OCI-LY1 (cell line): ENCODE data around the gene FARSB.

Source experiments
- H2AFZ ChIP-seq: fragments of 200-600 bp; sonication (generic), shearing (Covaris generic); 2 replicates; pipeline ENCODE4 v1.6.0; 2014; ENCODE audit warnings: antibody characterized with exemption, mild to moderate bottlenecking, low read length
- H3F3A ChIP-seq: fragments of 200-600 bp; sonication (generic), shearing (Covaris generic); 2 replicates; pipeline ENCODE4 v1.6.0; 2014; ENCODE audit warnings: mild to moderate bottlenecking, antibody characterized with exemption, low read length, moderate library complexity; ENCODE audit not compliant: insufficient read depth
- H3K27ac ChIP-seq: fragments of 200-600 bp; sonication (generic); 2 replicates; pipeline ENCODE4 v1.5.1; 2014; ENCODE audit warnings: low read length, mixed run types, mild to moderate bottlenecking, low read depth; ENCODE audit not compliant: poor library complexity, severe bottlenecking
- H3K27me3 ChIP-seq: fragments of 200-600 bp; sonication (generic); 2 replicates; pipeline ENCODE4 v1.6.0; 2014; ENCODE audit warnings: antibody characterized with exemption, mild to moderate bottlenecking, low read length, moderate library complexity; ENCODE audit not compliant: insufficient read depth
- H3K36me3 ChIP-seq: fragments of 200-600 bp; sonication (generic); 2 replicates; pipeline ENCODE4 v1.6.1; 2014; ENCODE audit warnings: mild to moderate bottlenecking, antibody characterized with exemption, low read length, moderate library complexity, mixed read lengths; ENCODE audit not compliant: insufficient read depth
- H3K4me1 ChIP-seq: fragments of 200-600 bp; sonication (generic); 2 replicates; pipeline ENCODE4 v1.5.1; 2014; ENCODE audit warnings: mild to moderate bottlenecking, low read length, moderate library complexity; ENCODE audit not compliant: insufficient read depth, severe bottlenecking
- H3K4me2 ChIP-seq: fragments of 200-600 bp; sonication (generic), shearing (Covaris generic); 2 replicates; pipeline ENCODE4 v1.6.1; 2014; ENCODE audit warnings: low read length
- H3K4me3 ChIP-seq: fragments of 200-600 bp; sonication (generic); 2 replicates; pipeline ENCODE4 v1.5.1; 2014; ENCODE audit warnings: low read length, low read depth, mild to moderate bottlenecking, mixed read lengths; ENCODE audit not compliant: poor library complexity, severe bottlenecking
- H3K79me2 ChIP-seq: fragments of 200-600 bp; shearing (Covaris generic); 2 replicates; pipeline ENCODE4 v1.6.1; 2016; ENCODE audit warnings: mixed run types, low read length, mixed read lengths; ENCODE audit not compliant: insufficient read depth
- H3K9ac ChIP-seq: fragments of 200-600 bp; sonication (generic), shearing (Covaris generic); 2 replicates; pipeline ENCODE4 v1.6.1; 2014; ENCODE audit warnings: mild to moderate bottlenecking, low read length, mixed read lengths
- H3K9me2 ChIP-seq: fragments of 200-600 bp; sonication (generic), shearing (Covaris generic); 2 replicates; pipeline ENCODE4 v1.6.1; 2014; ENCODE audit warnings: low read depth, mild to moderate bottlenecking, low read length, mixed read lengths
- H3K9me3 ChIP-seq: fragments of 200-600 bp; shearing (Covaris generic); 2 replicates; pipeline ENCODE4 v1.6.1; 2014; ENCODE audit warnings: low read length, mixed read lengths
- H4K20me1 ChIP-seq: fragments of 200-600 bp; sonication (generic), shearing (Covaris generic); 2 replicates; pipeline ENCODE4 v1.6.0; 2016; ENCODE audit warnings: mild to moderate bottlenecking, low read length; ENCODE audit not compliant: insufficient read depth
- EZH2 ChIP-seq: fragments of 200-600 bp; sonication (generic), shearing (Covaris generic); IDR thresholded peaks from 2 replicates; pipeline ENCODE4 v1.8.0; 2017; ENCODE audit warnings: borderline replicate concordance, mixed run types, mild to moderate bottlenecking, antibody characterized with exemption, low read length, moderate library complexity, mixed read lengths
- TF ChIP-seq, protein P1 (sequence below): fragments of 200-600 bp; sonication (generic), shearing (Covaris generic); IDR thresholded peaks from 2 replicates; pipeline ENCODE4 v1.5.1; 2017; ENCODE audit warnings: mild to moderate bottlenecking, antibody characterized with exemption, low read length, moderate library complexity, mixed read lengths

Gene FARSB

DNA sequence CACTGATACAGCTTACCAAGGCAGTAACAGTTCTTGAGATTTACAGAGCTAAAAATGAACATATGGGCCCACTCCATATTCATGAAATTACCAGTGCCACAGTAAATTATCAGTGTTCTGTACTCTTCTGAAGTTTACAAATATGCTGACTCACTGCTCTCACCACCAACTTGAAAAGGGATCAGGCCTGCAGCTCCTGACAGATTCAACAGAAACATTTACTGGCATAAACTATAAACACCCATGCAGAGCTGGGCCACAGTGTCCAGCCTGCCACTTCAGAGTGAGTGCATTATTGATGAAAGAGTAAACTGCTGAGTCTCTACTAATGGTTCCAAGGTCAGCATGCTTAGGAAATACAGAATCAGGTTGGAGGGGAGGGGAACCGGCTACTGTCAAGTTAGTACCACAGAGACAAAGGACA is 83.1 kb downstream of the FARSB start:
- Histone ChIP-seq H4K20me1 (no peaks in the 10 kb centered on the region), H3K4me3 (no peak overlapping the region), H3K9me2 (no peaks in the 10 kb centered on the region), H3K9ac (no peak overlapping the region), H3K79me2 (no peaks in the 10 kb centered on the region), H3K4me1 (no peaks in the 10 kb centered on the region), H3K9me3 (no peaks in the 10 kb centered on the region), H3K27me3 (no peaks in the 10 kb centered on the region), H3K27ac (no peak overlapping the region), H3K36me3 (peaks cover 77% of the 10 kb centered on the region), H3K4me2 (no peak overlapping the region), H2AFZ (no peak overlapping the region), H3F3A (no peaks in the 10 kb centered on the region)
- TF ChIP-seq, protein P1, sequence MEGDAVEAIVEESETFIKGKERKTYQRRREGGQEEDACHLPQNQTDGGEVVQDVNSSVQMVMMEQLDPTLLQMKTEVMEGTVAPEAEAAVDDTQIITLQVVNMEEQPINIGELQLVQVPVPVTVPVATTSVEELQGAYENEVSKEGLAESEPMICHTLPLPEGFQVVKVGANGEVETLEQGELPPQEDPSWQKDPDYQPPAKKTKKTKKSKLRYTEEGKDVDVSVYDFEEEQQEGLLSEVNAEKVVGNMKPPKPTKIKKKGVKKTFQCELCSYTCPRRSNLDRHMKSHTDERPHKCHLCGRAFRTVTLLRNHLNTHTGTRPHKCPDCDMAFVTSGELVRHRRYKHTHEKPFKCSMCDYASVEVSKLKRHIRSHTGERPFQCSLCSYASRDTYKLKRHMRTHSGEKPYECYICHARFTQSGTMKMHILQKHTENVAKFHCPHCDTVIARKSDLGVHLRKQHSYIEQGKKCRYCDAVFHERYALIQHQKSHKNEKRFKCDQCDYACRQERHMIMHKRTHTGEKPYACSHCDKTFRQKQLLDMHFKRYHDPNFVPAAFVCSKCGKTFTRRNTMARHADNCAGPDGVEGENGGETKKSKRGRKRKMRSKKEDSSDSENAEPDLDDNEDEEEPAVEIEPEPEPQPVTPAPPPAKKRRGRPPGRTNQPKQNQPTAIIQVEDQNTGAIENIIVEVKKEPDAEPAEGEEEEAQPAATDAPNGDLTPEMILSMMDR = no peak

DNA sequence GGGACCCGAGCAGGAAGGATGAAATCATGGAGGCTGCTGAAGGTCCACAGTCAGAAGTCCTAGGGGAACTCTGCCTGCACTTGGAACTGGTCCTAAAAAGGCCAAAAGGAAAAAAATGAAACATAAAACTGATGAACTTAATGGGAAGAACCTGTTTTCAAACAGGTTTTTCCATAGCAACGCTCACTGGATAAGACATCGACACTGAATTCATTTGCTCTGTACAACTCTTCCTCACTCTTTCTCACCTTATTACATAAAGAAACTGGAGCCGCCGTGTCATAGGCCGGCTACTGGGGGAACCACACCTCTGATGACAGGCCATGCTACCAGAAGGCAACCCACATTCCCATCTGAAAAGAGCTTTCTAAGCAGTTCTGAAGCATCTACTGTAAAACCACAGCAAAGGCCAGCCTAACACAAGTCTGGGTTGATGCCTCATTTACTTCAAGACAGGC is 83.6 kb downstream of the FARSB start:
- Histone ChIP-seq H3K27me3 (no peaks in the 10 kb centered on the region), H3K4me2 (no peak overlapping the region), H3K9me2 (no peaks in the 10 kb centered on the region), H3K4me3 (no peak overlapping the region), H3F3A (no peaks in the 10 kb centered on the region), H3K9ac (no peak overlapping the region), H3K36me3 (peaks cover 82% of the 10 kb centered on the region), H2AFZ (no peak overlapping the region), H4K20me1 (no peaks in the 10 kb centered on the region), H3K27ac (no peak overlapping the region), H3K4me1 (no peaks in the 10 kb centered on the region), H3K9me3 (no peaks in the 10 kb centered on the region), H3K79me2 (no peaks in the 10 kb centered on the region)
- TF ChIP-seq, protein P1 = no peak
- no peak for TF ChIP-seq EZH2

DNA sequence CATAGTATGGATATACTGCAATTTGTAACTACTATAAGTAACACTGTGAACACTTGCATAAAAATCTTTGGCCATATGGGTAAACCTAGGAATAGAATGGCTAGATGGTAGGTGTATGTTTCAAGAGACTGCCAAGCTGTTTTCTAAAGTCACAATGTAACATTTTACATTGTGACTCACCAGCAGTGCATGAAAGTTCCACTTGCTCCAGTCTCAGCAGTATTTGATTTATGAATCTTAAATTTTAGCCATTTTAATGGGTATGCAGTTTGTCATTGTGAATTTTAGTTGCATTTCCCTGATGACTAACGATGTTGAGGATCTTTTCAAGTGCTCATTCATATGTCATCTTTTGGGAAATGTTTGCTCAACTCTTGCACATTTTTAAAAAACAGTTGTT is 86.1 kb downstream of the FARSB start:
- H3K27ac ChIP-seq = no peak overlapping the region

More for the DNA sequence above, 86.1 kb downstream of the FARSB start:
- Histone ChIP-seq H3F3A (no peaks in the 10 kb centered on the region), H3K79me2 (no peaks in the 10 kb centered on the region), H4K20me1 (no peaks in the 10 kb centered on the region), H3K27me3 (no peaks in the 10 kb centered on the region), H3K36me3 (peaks cover 84% of the 10 kb centered on the region), H2AFZ (no peak overlapping the region), H3K9me2 (no peaks in the 10 kb centered on the region), H3K9ac (no peak overlapping the region), H3K4me3 (no peak overlapping the region), H3K4me2 (no peak overlapping the region), H3K4me1 (no peaks in the 10 kb centered on the region), H3K9me3 (no peaks in the 10 kb centered on the region)
- TF ChIP-seq, protein P1 = no peak
- no peak for TF ChIP-seq EZH2
